ENCODE measurements around the gene TRO. TPM values are rescaled to one million over a fixed set of nuclear protein-coding genes. Genes with fewer than 3 reads are reported as not detected.

The TRO gene
- total RNA-seq, result 10 to 100 TPM in 1 of 2 donors, 1 to 10 TPM in 1; 9.7 to 24.3 TPM

- Histone ChIP-seq H3K9me3 (no peaks in the 10 kb centered on the region), H3K4me1 (replicated peaks) (no peaks in the 10 kb centered on the region), H3K36me3 (no peaks in the 10 kb centered on the region), H3K4me3 (peak within 1 kb of the TSS; percentile 25 to 35), H3K27me3 (replicated peaks; ENCODE audit: insufficient read depth) (no peaks in the 10 kb centered on the region), H3K27ac (no peak within 1 kb of the TSS)
- TF ChIP-seq POLR2A (IDR thresholded peaks at IDR 0.05) (no peak), CTCF (IDR thresholded peaks at IDR 0.05) (no peak), POLR2AphosphoS5 (IDR thresholded peaks at IDR 0.05) (no peak)
- DNase-seq (ENCODE audit: low spot score), result no peak
- under 1% methylated on average over 29 of the region's 29 CpGs for WGBS
- intact Hi-C loops (cut with DNase I), result no loop called here
Measured at GRCh38 chrX:54920610-54921426, at the start of gene TRO. Gene TRO (plus strand): TSS chrX:54920824. CDS start chrX:54922247, 1,423 bp downstream.

GRCh38 chrX:54885740-54886139 is 34.9 kb upstream of the TRO start:
- H3K27me3 ChIP-seq (replicated peaks; ENCODE audit: insufficient read depth), result no peaks in the 10 kb centered on the region
- 79% methylated on average over 3 of the region's 3 CpGs for WGBS
- no peaks in the 10 kb centered on the region for H3K9me3 ChIP-seq
- no peak overlapping the region for H3K4me3 ChIP-seq
- intact Hi-C loops (cut with DNase I), result no loop called here
- no peaks in the 10 kb centered on the region for H3K36me3 ChIP-seq
- TF ChIP-seq POLR2A (IDR thresholded peaks at IDR 0.05), result no peak
- TF ChIP-seq POLR2AphosphoS5 (IDR thresholded peaks at IDR 0.05), result no peak
- no peak for TF ChIP-seq CTCF (IDR thresholded peaks at IDR 0.05)
- H3K27ac ChIP-seq, result no peak overlapping the region
- no peaks in the 10 kb centered on the region for H3K4me1 ChIP-seq (replicated peaks)
- no peak for DNase-seq (ENCODE audit: low spot score)

GRCh38 chrX:54891573-54891972 is 29.1 kb upstream of the TRO start:
- H3K9me3 ChIP-seq, result no peaks in the 10 kb centered on the region
- H3K36me3 ChIP-seq, result no peaks in the 10 kb centered on the region
- no peak overlapping the region for H3K27ac ChIP-seq
- WGBS, result 16% methylated on average over 3 of the region's 3 CpGs
- H3K4me3 ChIP-seq, result no peak overlapping the region
- TF ChIP-seq POLR2AphosphoS5 (IDR thresholded peaks at IDR 0.05) (no peak), POLR2A (IDR thresholded peaks at IDR 0.05) (no peak), CTCF (IDR thresholded peaks at IDR 0.05) (peak in 3 of 4 experiments; percentile 30 to 51 (median 42))
- intact Hi-C loops (cut with DNase I), result no loop called here
- peak; percentile 8 for DNase-seq (ENCODE audit: low spot score)
- H3K27me3 ChIP-seq (replicated peaks; ENCODE audit: insufficient read depth), result no peaks in the 10 kb centered on the region
- H3K4me1 ChIP-seq (replicated peaks), result no peaks in the 10 kb centered on the region

GRCh38 chrX:54894159-54894558 is 26.5 kb upstream of the TRO start:
- H3K36me3 ChIP-seq, result no peaks in the 10 kb centered on the region
- no peak overlapping the region for H3K27ac ChIP-seq
- DNase-seq (ENCODE audit: low spot score), result no peak
- no peaks in the 10 kb centered on the region for H3K27me3 ChIP-seq (replicated peaks; ENCODE audit: insufficient read depth)
- TF ChIP-seq POLR2A (IDR thresholded peaks at IDR 0.05) (no peak), POLR2AphosphoS5 (IDR thresholded peaks at IDR 0.05) (no peak), CTCF (IDR thresholded peaks at IDR 0.05) (no peak)
- 83% methylated on average over 1 of the region's 1 CpG for WGBS
- no peaks in the 10 kb centered on the region for H3K9me3 ChIP-seq
- H3K4me3 ChIP-seq, result no peak overlapping the region
- no peaks in the 10 kb centered on the region for H3K4me1 ChIP-seq (replicated peaks)
- intact Hi-C loops (cut with DNase I), result no loop called here

GRCh38 chrX:54909941-54910340 is 10.7 kb upstream of the TRO start:
- H3K4me3 ChIP-seq, result no peak overlapping the region
- no peaks in the 10 kb centered on the region for H3K9me3 ChIP-seq
- H3K27ac ChIP-seq, result no peak overlapping the region
- H3K27me3 ChIP-seq (replicated peaks; ENCODE audit: insufficient read depth), result no peaks in the 10 kb centered on the region
- DNase-seq (ENCODE audit: low spot score), result no peak
- H3K36me3 ChIP-seq, result no peaks in the 10 kb centered on the region
- TF ChIP-seq CTCF (IDR thresholded peaks at IDR 0.05) (no peak), POLR2A (IDR thresholded peaks at IDR 0.05) (no peak), POLR2AphosphoS5 (IDR thresholded peaks at IDR 0.05) (no peak)
- H3K4me1 ChIP-seq (replicated peaks), result no peaks in the 10 kb centered on the region
- intact Hi-C loops (cut with DNase I), result no loop called here

Data from prostate gland (tissue), 2 donors.